BLaER1 (cell line): ENCODE results near the gene RSAD1.

Experiments
- H3K27ac ChIP-seq: shearing (Covaris generic); formaldehyde crosslinking; 2 replicates; pipeline ENCODE4 v1.8.1; 2022
- H3K27me3 ChIP-seq: shearing (Covaris generic); formaldehyde crosslinking; 2 replicates; pipeline ENCODE4 v1.8.1; 2022
- H3K36me3 ChIP-seq: shearing (Covaris generic); formaldehyde crosslinking; 2 replicates; pipeline ENCODE4 v1.8.1; 2022
- H3K4me1 ChIP-seq: shearing (Covaris generic); formaldehyde crosslinking; 2 replicates; pipeline ENCODE4 v1.8.1; 2022
- H3K4me2 ChIP-seq: shearing (Covaris generic); formaldehyde crosslinking; 2 replicates; pipeline ENCODE4 v1.8.1; 2022
- H3K4me3 ChIP-seq: shearing (Covaris generic); formaldehyde crosslinking; 2 replicates; pipeline ENCODE4 v1.8.1; 2022
- H3K9ac ChIP-seq: shearing (Covaris generic); formaldehyde crosslinking; 2 replicates; pipeline ENCODE4 v1.8.1; 2022
- H3K9me3 ChIP-seq: shearing (Covaris generic); formaldehyde crosslinking; 2 replicates; pipeline ENCODE4 v1.8.1; 2022
- H4K20me1 ChIP-seq: shearing (Covaris generic); formaldehyde crosslinking; 2 replicates; pipeline ENCODE4 v1.8.1; 2022
- Cebpa-rat ChIP-seq: shearing (Covaris generic); IDR thresholded peaks from 2 replicates; pipeline ENCODE4 v1.8.1; 2022

Gene RSAD1

GRCh38 chr17:50527155-50527762 lies 48.6 kb downstream of the RSAD1 start:
- no peaks in the 10 kb centered on the region for H3K9me3 ChIP-seq
- no peak overlapping the region for H3K27ac ChIP-seq
- peaks cover 20% of the 10 kb centered on the region for H3K27me3 ChIP-seq
- TF ChIP-seq Cebpa-rat: no peak
- H3K4me3 ChIP-seq: no peak overlapping the region
- H3K4me2 ChIP-seq: peak overlapping the region; percentile 29
- H3K4me1 ChIP-seq: peaks cover 12% of the 10 kb centered on the region
- peaks cover under 1% of the 10 kb centered on the region; the same call in 1 of the 2 replicates for H4K20me1 ChIP-seq
- H3K9ac ChIP-seq: no peak overlapping the region
- no peaks in the 10 kb centered on the region for H3K36me3 ChIP-seq

GRCh38 chr17:50527949-50528474 lies 49.4 kb downstream of the RSAD1 start:
- H3K9ac ChIP-seq: no peak overlapping the region
- peaks cover 27% of the 10 kb centered on the region for H3K27me3 ChIP-seq
- H3K4me2 ChIP-seq: peak overlapping the region; percentile 29; the same call in 1 of the 2 replicates
- no peaks in the 10 kb centered on the region for H3K9me3 ChIP-seq
- no peaks in the 10 kb centered on the region for H3K36me3 ChIP-seq
- TF ChIP-seq Cebpa-rat: no peak
- H3K4me1 ChIP-seq: peaks cover 18% of the 10 kb centered on the region
- no peak overlapping the region for H3K4me3 ChIP-seq
- peaks cover 8% of the 10 kb centered on the region for H4K20me1 ChIP-seq
- no peak overlapping the region for H3K27ac ChIP-seq

DNA sequence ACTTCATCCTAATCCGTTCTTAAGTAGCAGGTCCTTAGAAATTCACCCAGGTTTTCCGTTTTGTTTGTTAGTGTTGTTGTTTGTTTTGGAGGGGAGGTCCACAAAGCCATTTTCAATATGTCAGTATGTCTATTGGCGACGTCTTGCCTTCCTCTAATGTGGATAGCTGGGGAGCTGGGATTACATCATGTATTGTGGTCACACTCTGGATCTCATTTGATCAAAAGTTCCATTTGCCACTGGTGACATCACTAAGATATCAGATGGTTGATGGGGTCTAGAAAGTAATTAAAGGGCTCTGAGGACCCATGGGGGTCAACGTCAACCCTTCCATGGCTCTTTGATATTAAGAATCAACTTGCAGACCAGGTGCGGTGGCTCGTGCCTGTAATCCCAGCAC lies 51.2 kb downstream of the RSAD1 start:
- Histone ChIP-seq H3K4me2 (no peak overlapping the region), H3K27ac (no peak overlapping the region), H4K20me1 (peaks cover 16% of the 10 kb centered on the region), H3K4me3 (no peak overlapping the region), H3K27me3 (peaks cover 46% of the 10 kb centered on the region), H3K9me3 (no peaks in the 10 kb centered on the region), H3K36me3 (no peaks in the 10 kb centered on the region), H3K4me1 (peaks cover 26% of the 10 kb centered on the region), H3K9ac (no peak overlapping the region)
- no peak for TF ChIP-seq Cebpa-rat

DNA sequence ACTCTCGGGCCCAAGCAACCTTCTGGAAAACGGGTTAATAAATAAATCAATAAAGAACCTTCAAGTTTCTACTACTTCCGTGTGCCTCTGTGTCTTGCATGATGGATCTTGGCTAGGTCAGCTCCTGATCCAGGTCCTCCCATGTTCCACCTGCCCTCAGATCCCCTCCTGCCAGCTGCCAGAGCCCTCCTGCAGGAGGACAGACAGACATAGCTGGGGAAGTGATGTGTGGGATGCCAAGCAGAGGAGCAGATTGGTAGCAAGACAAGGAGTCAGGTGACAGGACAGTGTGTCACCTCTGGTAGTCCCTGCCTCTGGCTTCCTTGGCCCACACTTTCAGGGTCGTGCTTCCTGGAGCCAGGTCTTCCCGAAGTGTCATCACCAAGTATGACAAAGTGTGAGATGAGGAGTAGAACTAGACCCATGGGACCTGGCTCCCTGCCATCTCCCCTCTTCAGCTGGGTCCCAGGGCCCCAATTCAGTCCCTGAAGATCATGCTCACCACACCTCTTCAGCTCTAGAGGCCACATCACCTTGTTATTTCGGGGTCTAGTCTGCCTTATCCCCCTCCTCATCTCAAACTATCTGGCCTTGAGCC lies 52.9 kb downstream of the RSAD1 start:
- no peak for TF ChIP-seq Cebpa-rat
- Histone ChIP-seq H3K36me3 (no peaks in the 10 kb centered on the region), H3K4me3 (no peak overlapping the region), H4K20me1 (peaks cover 16% of the 10 kb centered on the region), H3K4me2 (no peak overlapping the region), H3K27ac (no peak overlapping the region), H3K9ac (no peak overlapping the region), H3K4me1 (peaks cover 26% of the 10 kb centered on the region), H3K27me3 (peaks cover 56% of the 10 kb centered on the region), H3K9me3 (no peaks in the 10 kb centered on the region)

GRCh38 chr17:50532452-50533024 lies 53.9 kb downstream of the RSAD1 start, which contains the start of gene EPN3:
Gene EPN3, plus strand, starts transcription at chr17:50532735. Its CDS starts 3,822 bp downstream, at chr17:50536557.
- no peak within 1 kb of the TSS for H3K27ac ChIP-seq
- no peaks in the 10 kb centered on the region for H3K9me3 ChIP-seq
- H3K36me3 ChIP-seq: no peaks in the 10 kb centered on the region
- H4K20me1 ChIP-seq: peaks cover 16% of the 10 kb centered on the region
- TF ChIP-seq Cebpa-rat: no peak
- H3K4me2 ChIP-seq: peak within 1 kb of the TSS; percentile 24; the same call in 1 of the 2 replicates
- no peak within 1 kb of the TSS for H3K4me3 ChIP-seq
- peaks cover 56% of the 10 kb centered on the region for H3K27me3 ChIP-seq
- H3K9ac ChIP-seq: no peak within 1 kb of the TSS
- peaks cover 18% of the 10 kb centered on the region for H3K4me1 ChIP-seq

GRCh38 chr17:50533185-50533584 lies 54.5 kb downstream of the RSAD1 start:
- Histone ChIP-seq H3K4me1 (peaks cover 20% of the 10 kb centered on the region), H3K36me3 (no peaks in the 10 kb centered on the region), H3K4me3 (no peak overlapping the region), H3K4me2 (peak overlapping the region; percentile 6; the same call in 1 of the 2 replicates), H3K27me3 (peaks cover 56% of the 10 kb centered on the region), H3K27ac (no peak overlapping the region), H3K9ac (no peak overlapping the region), H3K9me3 (no peaks in the 10 kb centered on the region), H4K20me1 (peaks cover 16% of the 10 kb centered on the region)
- no peak for TF ChIP-seq Cebpa-rat

GRCh38 chr17:50533720-50534148 lies 55.1 kb downstream of the RSAD1 start:
- Histone ChIP-seq H3K9ac (no peak overlapping the region), H3K36me3 (no peaks in the 10 kb centered on the region), H3K4me1 (peaks cover 26% of the 10 kb centered on the region), H4K20me1 (peaks cover 16% of the 10 kb centered on the region), H3K27me3 (peaks cover 56% of the 10 kb centered on the region), H3K27ac (no peak overlapping the region), H3K4me2 (peak overlapping the region; percentile 6), H3K4me3 (no peak overlapping the region), H3K9me3 (no peaks in the 10 kb centered on the region)
- TF ChIP-seq Cebpa-rat: no peak

DNA sequence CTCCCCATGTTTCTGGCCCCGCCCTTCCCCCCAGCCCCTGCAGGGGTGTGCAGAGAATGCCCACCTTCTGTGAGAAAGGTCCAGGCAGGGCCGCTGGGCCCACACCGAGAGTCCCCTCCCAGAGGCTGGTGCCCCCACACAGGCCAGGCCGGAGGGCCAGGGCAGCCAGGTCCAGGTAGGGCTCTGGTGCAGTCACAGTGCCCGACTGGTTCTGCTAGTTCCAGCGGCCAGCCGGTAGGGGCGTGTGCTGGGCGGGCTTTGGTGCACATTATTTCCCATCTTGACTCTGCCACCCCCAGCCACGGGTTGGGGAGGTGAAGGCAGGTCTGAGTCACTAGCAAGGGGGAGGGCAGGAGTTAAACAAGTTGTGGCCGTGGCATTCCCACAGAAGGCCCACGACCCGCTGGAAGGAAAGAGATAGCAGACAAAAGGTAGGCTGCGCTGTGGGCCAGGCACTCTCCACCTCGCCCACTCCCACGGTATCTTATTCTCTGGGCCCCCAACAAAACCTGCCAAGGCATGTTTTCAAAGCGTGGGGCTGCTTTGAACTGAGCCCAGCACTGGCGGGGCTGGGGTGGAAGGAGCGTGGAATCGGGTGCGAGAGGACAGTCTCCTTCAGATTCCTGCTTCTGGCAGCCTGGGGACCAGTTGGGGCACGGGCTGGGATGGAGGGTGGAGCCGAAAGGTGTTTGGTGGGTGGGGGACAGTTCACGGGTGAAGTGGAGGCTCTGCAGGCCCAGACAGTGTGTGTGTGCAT lies 55.7 kb downstream of the RSAD1 start:
- H4K20me1 ChIP-seq: peaks cover 16% of the 10 kb centered on the region
- H3K4me1 ChIP-seq: peaks cover 33% of the 10 kb centered on the region
- peak overlapping the region; percentile 6; the same call in 1 of the 2 replicates for H3K4me2 ChIP-seq
- no peak overlapping the region for H3K9ac ChIP-seq
- no peaks in the 10 kb centered on the region for H3K9me3 ChIP-seq
- peaks cover 56% of the 10 kb centered on the region for H3K27me3 ChIP-seq
- TF ChIP-seq Cebpa-rat: no peak
- no peaks in the 10 kb centered on the region for H3K36me3 ChIP-seq
- H3K4me3 ChIP-seq: no peak overlapping the region
- H3K27ac ChIP-seq: no peak overlapping the region

DNA sequence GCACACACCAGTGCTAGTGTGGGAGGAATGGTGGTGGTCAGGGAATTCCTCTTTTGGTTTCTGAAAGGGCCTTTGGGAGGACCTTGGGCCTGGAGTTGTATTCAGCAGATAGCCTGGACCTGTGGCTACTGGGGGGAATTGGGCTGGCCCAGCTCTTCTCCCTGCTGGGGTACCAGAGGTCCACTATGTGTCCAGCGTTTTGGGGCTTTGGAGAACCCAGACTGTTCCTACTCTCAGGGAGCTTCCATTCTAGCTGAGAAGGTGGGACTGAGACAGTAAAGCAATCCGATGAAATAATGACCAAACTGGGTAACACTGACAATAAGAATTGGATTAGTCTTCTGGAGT lies 56.3 kb downstream of the RSAD1 start:
- Histone ChIP-seq H3K27ac (no peak overlapping the region), H3K9ac (no peak overlapping the region), H3K4me3 (no peak overlapping the region), H3K36me3 (no peaks in the 10 kb centered on the region), H3K4me1 (peaks cover 35% of the 10 kb centered on the region), H3K4me2 (no peak overlapping the region), H3K9me3 (no peaks in the 10 kb centered on the region), H4K20me1 (peaks cover 16% of the 10 kb centered on the region), H3K27me3 (peaks cover 56% of the 10 kb centered on the region)
- no peak for TF ChIP-seq Cebpa-rat
